GM23338 (cell line): ENCODE data around the gene FBRSL1. TPM values are rescaled to one million over a fixed set of nuclear protein-coding genes. Genes with fewer than 3 reads are reported as not detected.

Experiments
- ATAC-seq: fragments of 200-7000 bp; cut with Tn5 transposase; 3 replicates; pipeline ENCODE4 v1.9.1; 2020
- DNase-seq: peaks from one replicate; pipeline ENCODE4 v3.0.0-alpha.2; 2015; ENCODE audit warnings: low spot score
- H2AFZ ChIP-seq: fragments of 200-600 bp; sonication (generic); 2 replicates; pipeline ENCODE4 v1.8.0; 2016; ENCODE audit warnings: antibody characterized with exemption, mild to moderate bottlenecking, moderate library complexity
- H3F3A ChIP-seq: fragments of 200-600 bp; sonication (generic); replicated peaks from 2 replicates; pipeline ENCODE4 v1.8.0; 2017; ENCODE audit warnings: antibody characterized with exemption, mixed run types, low read depth
- H3K27ac ChIP-seq: fragments of 200-600 bp; sonication (generic); 2 replicates; pipeline ENCODE4 v1.6.1; 2016; ENCODE audit warnings: low read depth
- H3K27me3 ChIP-seq: fragments of 200-600 bp; sonication (generic); 2 replicates; pipeline ENCODE4 v1.8.0; 2016; ENCODE audit warnings: mild to moderate bottlenecking, mixed run types, moderate library complexity; ENCODE audit not compliant: insufficient read depth
- H3K36me3 ChIP-seq: fragments of 200-600 bp; sonication (generic); 2 replicates; pipeline ENCODE4 v1.8.0; 2016; ENCODE audit warnings: mild to moderate bottlenecking; ENCODE audit not compliant: insufficient read depth
- H3K4me1 ChIP-seq: fragments of 200-600 bp; sonication (generic); 2 replicates; pipeline ENCODE4 v1.8.0; 2016; ENCODE audit warnings: mild to moderate bottlenecking, moderate library complexity; ENCODE audit not compliant: insufficient read depth
- H3K4me2 ChIP-seq: fragments of 200-600 bp; sonication (generic); 2 replicates; pipeline ENCODE4 v1.7.1; 2017; ENCODE audit warnings: mixed run types
- H3K4me3 ChIP-seq: fragments of 200-600 bp; sonication (generic); 2 replicates; pipeline ENCODE4 v1.6.1; 2016; ENCODE audit warnings: mixed run types
- H3K79me2 ChIP-seq: fragments of 200-600 bp; sonication (generic); replicated peaks from 2 replicates; pipeline ENCODE4 v1.8.0; 2017; ENCODE audit warnings: mild to moderate bottlenecking; ENCODE audit not compliant: insufficient read depth
- H3K9me2 ChIP-seq: fragments of 200-600 bp; sonication (generic); 2 replicates; pipeline ENCODE4 v1.8.0; 2017; ENCODE audit not compliant: insufficient read depth
- H4K20me1 ChIP-seq: fragments of 200-600 bp; sonication (generic); replicated peaks from 2 replicates; pipeline ENCODE4 v1.8.0; 2017; ENCODE audit warnings: mild to moderate bottlenecking; ENCODE audit not compliant: insufficient read depth
- H3K27ac Mint-ChIP-seq: 2 replicates; pipeline ENCODE4 v1.8.0; 2020; ENCODE audit warnings: inconsistent platforms, mild to moderate bottlenecking, moderate library complexity, mixed read lengths
- H3K27me3 Mint-ChIP-seq: 3 replicates; pipeline ENCODE4 v1.8.0; 2022; ENCODE audit warnings: low read depth, mild to moderate bottlenecking, moderate library complexity, mixed read lengths, inconsistent platforms; ENCODE audit not compliant: insufficient read depth, poor library complexity
- H3K36me3 Mint-ChIP-seq: 3 replicates; pipeline ENCODE4 v1.8.0; 2021; ENCODE audit warnings: low read depth, mild to moderate bottlenecking, inconsistent platforms, moderate library complexity, mixed read lengths
- H3K4me1 Mint-ChIP-seq: 3 replicates; pipeline ENCODE4 v1.8.0; 2020; ENCODE audit warnings: mild to moderate bottlenecking, inconsistent platforms, mixed read lengths
- H3K4me3 Mint-ChIP-seq: 3 replicates; pipeline ENCODE4 v1.8.0; 2021; ENCODE audit warnings: moderate library complexity, mild to moderate bottlenecking, inconsistent platforms, mixed read lengths
- H3K9me3 Mint-ChIP-seq: 3 replicates; pipeline ENCODE4 v1.8.0; 2020; ENCODE audit warnings: moderate library complexity, mild to moderate bottlenecking, inconsistent platforms, mixed read lengths
- CREB1 ChIP-seq: fragments of 250-450 bp; sonication (Bioruptor Pico); IDR thresholded peaks from 2 replicates; pipeline ENCODE4 v1.5.0; 2020; ENCODE audit warnings: low read depth, mild to moderate bottlenecking, moderate library complexity
- EZH2 ChIP-seq: fragments of 200-600 bp; sonication (generic); IDR thresholded peaks from one replicate; pipeline ENCODE4 v1.8.0; 2017; ENCODE audit warnings: antibody characterized with exemption, mild to moderate bottlenecking, low read depth; ENCODE audit not compliant: unreplicated experiment
- EZH2phosphoT487 ChIP-seq: fragments of 200-600 bp; sonication (generic); IDR thresholded peaks from one replicate; pipeline ENCODE4 v1.8.1; 2018; ENCODE audit warnings: antibody characterized with exemption; ENCODE audit not compliant: unreplicated experiment
- JUNB ChIP-seq: IDR thresholded peaks from one replicate; pipeline ENCODE4 v1.6.1; 2016; ENCODE audit warnings: antibody characterized with exemption; ENCODE audit not compliant: unreplicated experiment
- NANOG ChIP-seq: IDR thresholded peaks from 2 replicates; pipeline ENCODE4 v1.6.1; 2016; ENCODE audit warnings: antibody characterized with exemption, borderline replicate concordance
- POLR2AphosphoS5 ChIP-seq: IDR thresholded peaks from 2 replicates; pipeline ENCODE4 v1.6.1; 2016; ENCODE audit warnings: antibody characterized with exemption, low read depth
- STAT1 ChIP-seq: IDR thresholded peaks from one replicate; pipeline ENCODE4 v1.6.1; 2016; ENCODE audit warnings: antibody characterized with exemption; ENCODE audit not compliant: unreplicated experiment
- ZNF114 ChIP-seq: fragments of 250-450 bp; sonication (Bioruptor Pico); IDR thresholded peaks from 2 replicates; pipeline ENCODE4 v1.5.0; 2020; ENCODE audit warnings: mild to moderate bottlenecking, moderate library complexity
- ZNF331 ChIP-seq: fragments of 250-450 bp; sonication (Bioruptor Pico); IDR thresholded peaks from 2 replicates; pipeline ENCODE4 v1.5.0; 2020; ENCODE audit warnings: low read depth, mild to moderate bottlenecking, moderate library complexity
- polyA plus RNA-seq: library from polyadenylated mRNA; unstranded; fragments of >200 nt; fragmentation: Nextera tagmentation; extraction: Ambion mirVana; gene quantifications from 2 replicates; pipeline ENCODE4 v1.2.1, GENCODE V29; 2016
- total RNA-seq: library from RNA; depleted of rRNA; stranded (reverse); fragments of >200 nt; shearing (Covaris generic); gene quantifications from 2 replicates; pipeline ENCODE4 v1.2.3, GENCODE V29; 2014
- TF ChIP-seq, protein P1 (sequence below): fragments of 250-450 bp; sonication (Bioruptor Pico); IDR thresholded peaks from 2 replicates; pipeline ENCODE4 v1.5.0; 2020; ENCODE audit warnings: mild to moderate bottlenecking, moderate library complexity
- TF ChIP-seq, protein P2 (sequence below): IDR thresholded peaks from one replicate; pipeline ENCODE4 v1.6.1; 2018; ENCODE audit warnings: antibody characterized with exemption; ENCODE audit not compliant: unreplicated experiment
- TF ChIP-seq, protein P3 (sequence below): IDR thresholded peaks from 2 replicates; pipeline ENCODE4 v1.6.1; 2016; ENCODE audit warnings: antibody characterized with exemption
- TF ChIP-seq, protein P4 (sequence below), 2 experiments: fragments of 200-600 bp in 1 of 2; sonication (generic) in 1 of 2; conservative IDR thresholded peaks; 2 replicates each; pipeline versions ENCODE4 v1.5.1 to v1.6.1; 2016 to 2017; ENCODE audit warnings: antibody characterized with exemption in 2 of 2, low read depth in 2 of 2, mild to moderate bottlenecking in 2 of 2, moderate library complexity in 1 of 2

Gene FBRSL1
- total and polyA plus RNA-seq, 2 experiments from 2014 or later, result 37.8 to 89.8 TPM

DNA sequence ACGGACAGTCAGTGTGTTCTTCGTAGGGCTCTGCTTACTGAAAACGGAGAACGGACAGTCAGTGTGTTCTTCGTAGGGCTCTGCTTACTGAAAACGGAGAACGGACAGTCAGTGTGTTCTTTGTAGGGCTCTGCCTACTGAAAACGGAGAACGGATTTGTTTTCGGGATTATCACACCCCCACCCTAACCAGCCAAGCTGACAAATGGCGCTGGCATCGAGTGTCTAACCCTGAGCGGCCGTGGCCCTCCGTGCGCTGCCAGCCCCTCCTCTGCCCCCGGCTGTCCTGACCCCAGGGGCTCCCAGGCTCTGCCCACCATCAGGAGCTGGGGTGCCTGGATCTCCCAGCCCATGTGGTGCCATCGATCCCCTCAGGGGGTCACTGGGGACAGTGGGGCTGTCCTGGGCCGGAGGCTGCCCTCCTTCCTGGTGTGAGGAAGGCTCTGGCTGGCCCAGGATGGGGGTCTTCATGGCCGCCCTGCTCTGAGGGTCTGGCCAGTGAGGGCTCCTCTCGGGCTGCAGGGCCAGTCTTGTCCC is 57.3 kb downstream of the FBRSL1 start:
- no peak overlapping the region for H3K4me3 Mint-ChIP-seq
- Histone ChIP-seq H3K79me2 (no peaks in the 10 kb centered on the region), H3K27ac (no peak overlapping the region), H2AFZ (no peak overlapping the region), H3K4me3 (no peak overlapping the region), H3F3A (no peaks in the 10 kb centered on the region), H4K20me1 (no peaks in the 10 kb centered on the region), H3K27me3 (peaks cover 97% of the 10 kb centered on the region), H3K36me3 (no peaks in the 10 kb centered on the region), H3K4me1 (0 out of 2 replicates have a peak, but pooled peaks cover 11% of the 10 kb centered on the region), H3K4me2 (no peak overlapping the region), H3K9me2 (peaks cover 3% of the 10 kb centered on the region; the same call in 1 of the 2 replicates)
- H3K9me3 Mint-ChIP-seq, result peaks cover 3% of the 10 kb centered on the region
- H3K4me1 Mint-ChIP-seq, result peaks cover 2% of the 10 kb centered on the region; the same call in 2 of the 3 replicates
- peaks cover 54% of the 10 kb centered on the region for H3K27me3 Mint-ChIP-seq
- no peaks in the 10 kb centered on the region for H3K36me3 Mint-ChIP-seq
- H3K27ac Mint-ChIP-seq, result no peak overlapping the region
- DNase-seq (no peak), ATAC-seq (no peak)
- no peak for TF ChIP-seq EZH2phosphoT487
- no peak for TF ChIP-seq STAT1
- TF ChIP-seq CREB1 (CRISPR knock-in tag), result no peak
- TF ChIP-seq JUNB, result no peak
- TF ChIP-seq ZNF331, result no peak
- TF ChIP-seq EZH2, result no peak
- no peak for TF ChIP-seq POLR2AphosphoS5
- TF ChIP-seq ZNF114 (CRISPR knock-in tag), result no peak
- TF ChIP-seq, protein P1, sequence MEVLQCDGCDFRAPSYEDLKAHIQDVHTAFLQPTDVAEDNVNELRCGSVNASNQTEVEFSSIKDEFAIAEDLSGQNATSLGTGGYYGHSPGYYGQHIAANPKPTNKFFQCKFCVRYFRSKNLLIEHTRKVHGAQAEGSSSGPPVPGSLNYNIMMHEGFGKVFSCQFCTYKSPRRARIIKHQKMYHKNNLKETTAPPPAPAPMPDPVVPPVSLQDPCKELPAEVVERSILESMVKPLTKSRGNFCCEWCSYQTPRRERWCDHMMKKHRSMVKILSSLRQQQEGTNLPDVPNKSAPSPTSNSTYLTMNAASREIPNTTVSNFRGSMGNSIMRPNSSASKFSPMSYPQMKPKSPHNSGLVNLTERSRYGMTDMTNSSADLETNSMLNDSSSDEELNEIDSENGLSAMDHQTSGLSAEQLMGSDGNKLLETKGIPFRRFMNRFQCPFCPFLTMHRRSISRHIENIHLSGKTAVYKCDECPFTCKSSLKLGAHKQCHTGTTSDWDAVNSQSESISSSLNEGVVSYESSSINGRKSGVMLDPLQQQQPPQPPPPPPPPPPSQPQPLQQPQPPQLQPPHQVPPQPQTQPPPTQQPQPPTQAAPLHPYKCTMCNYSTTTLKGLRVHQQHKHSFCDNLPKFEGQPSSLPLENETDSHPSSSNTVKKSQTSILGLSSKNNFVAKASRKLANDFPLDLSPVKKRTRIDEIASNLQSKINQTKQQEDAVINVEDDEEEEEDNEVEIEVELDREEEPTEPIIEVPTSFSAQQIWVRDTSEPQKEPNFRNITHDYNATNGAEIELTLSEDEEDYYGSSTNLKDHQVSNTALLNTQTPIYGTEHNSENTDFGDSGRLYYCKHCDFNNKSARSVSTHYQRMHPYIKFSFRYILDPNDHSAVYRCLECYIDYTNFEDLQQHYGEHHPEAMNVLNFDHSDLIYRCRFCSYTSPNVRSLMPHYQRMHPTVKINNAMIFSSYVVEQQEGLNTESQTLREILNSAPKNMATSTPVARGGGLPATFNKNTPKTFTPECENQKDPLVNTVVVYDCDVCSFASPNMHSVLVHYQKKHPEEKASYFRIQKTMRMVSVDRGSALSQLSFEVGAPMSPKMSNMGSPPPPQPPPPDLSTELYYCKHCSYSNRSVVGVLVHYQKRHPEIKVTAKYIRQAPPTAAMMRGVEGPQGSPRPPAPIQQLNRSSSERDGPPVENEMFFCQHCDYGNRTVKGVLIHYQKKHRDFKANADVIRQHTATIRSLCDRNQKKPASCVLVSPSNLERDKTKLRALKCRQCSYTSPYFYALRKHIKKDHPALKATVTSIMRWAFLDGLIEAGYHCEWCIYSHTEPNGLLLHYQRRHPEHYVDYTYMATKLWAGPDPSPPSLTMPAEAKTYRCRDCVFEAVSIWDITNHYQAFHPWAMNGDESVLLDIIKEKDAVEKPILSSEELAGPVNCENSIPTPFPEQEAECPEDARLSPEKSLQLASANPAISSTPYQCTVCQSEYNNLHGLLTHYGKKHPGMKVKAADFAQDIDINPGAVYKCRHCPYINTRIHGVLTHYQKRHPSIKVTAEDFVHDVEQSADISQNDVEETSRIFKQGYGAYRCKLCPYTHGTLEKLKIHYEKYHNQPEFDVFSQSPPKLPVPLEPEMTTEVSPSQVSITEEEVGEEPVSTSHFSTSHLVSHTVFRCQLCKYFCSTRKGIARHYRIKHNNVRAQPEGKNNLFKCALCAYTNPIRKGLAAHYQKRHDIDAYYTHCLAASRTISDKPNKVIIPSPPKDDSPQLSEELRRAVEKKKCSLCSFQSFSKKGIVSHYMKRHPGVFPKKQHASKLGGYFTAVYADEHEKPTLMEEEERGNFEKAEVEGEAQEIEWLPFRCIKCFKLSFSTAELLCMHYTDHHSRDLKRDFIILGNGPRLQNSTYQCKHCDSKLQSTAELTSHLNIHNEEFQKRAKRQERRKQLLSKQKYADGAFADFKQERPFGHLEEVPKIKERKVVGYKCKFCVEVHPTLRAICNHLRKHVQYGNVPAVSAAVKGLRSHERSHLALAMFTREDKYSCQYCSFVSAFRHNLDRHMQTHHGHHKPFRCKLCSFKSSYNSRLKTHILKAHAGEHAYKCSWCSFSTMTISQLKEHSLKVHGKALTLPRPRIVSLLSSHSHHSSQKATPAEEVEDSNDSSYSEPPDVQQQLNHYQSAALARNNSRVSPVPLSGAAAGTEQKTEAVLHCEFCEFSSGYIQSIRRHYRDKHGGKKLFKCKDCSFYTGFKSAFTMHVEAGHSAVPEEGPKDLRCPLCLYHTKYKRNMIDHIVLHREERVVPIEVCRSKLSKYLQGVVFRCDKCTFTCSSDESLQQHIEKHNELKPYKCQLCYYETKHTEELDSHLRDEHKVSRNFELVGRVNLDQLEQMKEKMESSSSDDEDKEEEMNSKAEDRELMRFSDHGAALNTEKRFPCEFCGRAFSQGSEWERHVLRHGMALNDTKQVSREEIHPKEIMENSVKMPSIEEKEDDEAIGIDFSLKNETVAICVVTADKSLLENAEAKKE, result no peak
- TF ChIP-seq, protein P2, sequence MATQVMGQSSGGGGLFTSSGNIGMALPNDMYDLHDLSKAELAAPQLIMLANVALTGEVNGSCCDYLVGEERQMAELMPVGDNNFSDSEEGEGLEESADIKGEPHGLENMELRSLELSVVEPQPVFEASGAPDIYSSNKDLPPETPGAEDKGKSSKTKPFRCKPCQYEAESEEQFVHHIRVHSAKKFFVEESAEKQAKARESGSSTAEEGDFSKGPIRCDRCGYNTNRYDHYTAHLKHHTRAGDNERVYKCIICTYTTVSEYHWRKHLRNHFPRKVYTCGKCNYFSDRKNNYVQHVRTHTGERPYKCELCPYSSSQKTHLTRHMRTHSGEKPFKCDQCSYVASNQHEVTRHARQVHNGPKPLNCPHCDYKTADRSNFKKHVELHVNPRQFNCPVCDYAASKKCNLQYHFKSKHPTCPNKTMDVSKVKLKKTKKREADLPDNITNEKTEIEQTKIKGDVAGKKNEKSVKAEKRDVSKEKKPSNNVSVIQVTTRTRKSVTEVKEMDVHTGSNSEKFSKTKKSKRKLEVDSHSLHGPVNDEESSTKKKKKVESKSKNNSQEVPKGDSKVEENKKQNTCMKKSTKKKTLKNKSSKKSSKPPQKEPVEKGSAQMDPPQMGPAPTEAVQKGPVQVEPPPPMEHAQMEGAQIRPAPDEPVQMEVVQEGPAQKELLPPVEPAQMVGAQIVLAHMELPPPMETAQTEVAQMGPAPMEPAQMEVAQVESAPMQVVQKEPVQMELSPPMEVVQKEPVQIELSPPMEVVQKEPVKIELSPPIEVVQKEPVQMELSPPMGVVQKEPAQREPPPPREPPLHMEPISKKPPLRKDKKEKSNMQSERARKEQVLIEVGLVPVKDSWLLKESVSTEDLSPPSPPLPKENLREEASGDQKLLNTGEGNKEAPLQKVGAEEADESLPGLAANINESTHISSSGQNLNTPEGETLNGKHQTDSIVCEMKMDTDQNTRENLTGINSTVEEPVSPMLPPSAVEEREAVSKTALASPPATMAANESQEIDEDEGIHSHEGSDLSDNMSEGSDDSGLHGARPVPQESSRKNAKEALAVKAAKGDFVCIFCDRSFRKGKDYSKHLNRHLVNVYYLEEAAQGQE, result no peak
- TF ChIP-seq, protein P3, sequence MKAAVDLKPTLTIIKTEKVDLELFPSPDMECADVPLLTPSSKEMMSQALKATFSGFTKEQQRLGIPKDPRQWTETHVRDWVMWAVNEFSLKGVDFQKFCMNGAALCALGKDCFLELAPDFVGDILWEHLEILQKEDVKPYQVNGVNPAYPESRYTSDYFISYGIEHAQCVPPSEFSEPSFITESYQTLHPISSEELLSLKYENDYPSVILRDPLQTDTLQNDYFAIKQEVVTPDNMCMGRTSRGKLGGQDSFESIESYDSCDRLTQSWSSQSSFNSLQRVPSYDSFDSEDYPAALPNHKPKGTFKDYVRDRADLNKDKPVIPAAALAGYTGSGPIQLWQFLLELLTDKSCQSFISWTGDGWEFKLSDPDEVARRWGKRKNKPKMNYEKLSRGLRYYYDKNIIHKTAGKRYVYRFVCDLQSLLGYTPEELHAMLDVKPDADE, result no peak
- TF ChIP-seq NANOG, result no peak
- TF ChIP-seq, protein P4, sequence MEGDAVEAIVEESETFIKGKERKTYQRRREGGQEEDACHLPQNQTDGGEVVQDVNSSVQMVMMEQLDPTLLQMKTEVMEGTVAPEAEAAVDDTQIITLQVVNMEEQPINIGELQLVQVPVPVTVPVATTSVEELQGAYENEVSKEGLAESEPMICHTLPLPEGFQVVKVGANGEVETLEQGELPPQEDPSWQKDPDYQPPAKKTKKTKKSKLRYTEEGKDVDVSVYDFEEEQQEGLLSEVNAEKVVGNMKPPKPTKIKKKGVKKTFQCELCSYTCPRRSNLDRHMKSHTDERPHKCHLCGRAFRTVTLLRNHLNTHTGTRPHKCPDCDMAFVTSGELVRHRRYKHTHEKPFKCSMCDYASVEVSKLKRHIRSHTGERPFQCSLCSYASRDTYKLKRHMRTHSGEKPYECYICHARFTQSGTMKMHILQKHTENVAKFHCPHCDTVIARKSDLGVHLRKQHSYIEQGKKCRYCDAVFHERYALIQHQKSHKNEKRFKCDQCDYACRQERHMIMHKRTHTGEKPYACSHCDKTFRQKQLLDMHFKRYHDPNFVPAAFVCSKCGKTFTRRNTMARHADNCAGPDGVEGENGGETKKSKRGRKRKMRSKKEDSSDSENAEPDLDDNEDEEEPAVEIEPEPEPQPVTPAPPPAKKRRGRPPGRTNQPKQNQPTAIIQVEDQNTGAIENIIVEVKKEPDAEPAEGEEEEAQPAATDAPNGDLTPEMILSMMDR (conservative IDR thresholded peaks at IDR 0.05; ENCODE audit: low read depth in 2 of 2), result no peak
